Naive thymus-derived CD4-positive, alpha-beta T cell (primary cell): ENCODE measurements around the gene TPBGL. TPM values are rescaled to one million over a fixed set of nuclear protein-coding genes. Genes with fewer than 3 reads are reported as not detected.

Source experiments
- ATAC-seq: fragments of 150-1000 bp; cut with Tn5 transposase; 2 replicates; pipeline ENCODE4 v1.10.0; 2021; ENCODE audit warnings: mild to moderate bottlenecking, moderate library complexity
- CTCF ChIA-PET: fragments of 350-600 bp; sonication (Branson Sonifier 250); formaldehyde crosslinking; loops from one replicate; lab custom pipeline; 2021; ENCODE audit warnings: antibody characterized with exemption; lab: Charles Lee
- POLR2A ChIA-PET: fragments of 350-600 bp; sonication (Branson Sonifier 250); formaldehyde crosslinking; loops from one replicate; lab custom pipeline; 2021; ENCODE audit warnings: antibody characterized with exemption, inconsistent platforms; lab: Charles Lee
- DNase-seq, 9 donors: peaks; one replicate each; pipeline versions ENCODE4 v3.0.0 to v3.0.0-alpha.2; 2020 to 2022; ENCODE audit warnings: mixed read lengths in 1 of 9
- H3K27ac ChIP-seq: one replicate; pipeline ENCODE4 v1.7.0; 2013; ENCODE audit warnings: mild to moderate bottlenecking, low read depth, low read length, moderate library complexity
- H3K27me3 ChIP-seq, 2 donors: one replicate each; pipeline ENCODE4 v1.7.0; 2013; ENCODE audit warnings: low read length in 2 of 2, mild to moderate bottlenecking in 2 of 2, moderate library complexity in 2 of 2; ENCODE audit not compliant: control insufficient read depth in 2 of 2, insufficient read depth in 2 of 2
- H3K36me3 ChIP-seq, 3 experiments: 1 replicate in 2 of 3; 2 replicates in 1 of 3; pipeline ENCODE4 v1.7.0; 2013; ENCODE audit warnings: low read length in 3 of 3, mild to moderate bottlenecking in 3 of 3, moderate library complexity in 1 of 3; ENCODE audit not compliant: insufficient read depth in 3 of 3, control insufficient read depth in 2 of 3
- H3K4me1 ChIP-seq, 2 donors: one replicate each; pipeline ENCODE4 v1.7.0; 2013; ENCODE audit warnings: low read length in 2 of 2, mild to moderate bottlenecking in 2 of 2, moderate library complexity in 1 of 2; ENCODE audit not compliant: control insufficient read depth in 2 of 2, insufficient read depth in 2 of 2
- H3K4me3 ChIP-seq: 2 replicates; pipeline ENCODE4 v1.7.0; 2013; ENCODE audit warnings: mild to moderate bottlenecking, low read length
- H3K9me3 ChIP-seq, 3 experiments: 1 replicate in 2 of 3; 2 replicates in 1 of 3; pipeline ENCODE4 v1.7.0; 2013; ENCODE audit warnings: low read length in 3 of 3; ENCODE audit not compliant: control insufficient read depth in 2 of 3
- H3K27ac Mint-ChIP-seq, 9 donors: one replicate each; pipeline ENCODE4 v1.8.0; 2020 to 2022; ENCODE audit warnings: mixed read lengths in 9 of 9, mild to moderate bottlenecking in 8 of 9, moderate library complexity in 5 of 9, inconsistent platforms in 2 of 9
- H3K27me3 Mint-ChIP-seq, 5 donors: one replicate each; pipeline ENCODE4 v1.8.0; 2021 to 2022; ENCODE audit warnings: mixed read lengths in 5 of 5, mild to moderate bottlenecking in 1 of 5
- H3K36me3 Mint-ChIP-seq, 5 donors: one replicate each; pipeline ENCODE4 v1.8.0; 2020 to 2022; ENCODE audit warnings: mixed read lengths in 5 of 5, mild to moderate bottlenecking in 3 of 5, inconsistent platforms in 1 of 5
- H3K4me1 Mint-ChIP-seq, 7 donors: one replicate each; pipeline ENCODE4 v1.8.0; 2020 to 2022; ENCODE audit warnings: mixed read lengths in 7 of 7, mild to moderate bottlenecking in 3 of 7, inconsistent platforms in 1 of 7
- H3K4me3 Mint-ChIP-seq, 10 donors: one replicate each; pipeline ENCODE4 v1.8.0; 2020 to 2022; ENCODE audit warnings: mild to moderate bottlenecking in 10 of 10, mixed read lengths in 10 of 10, moderate library complexity in 6 of 10, inconsistent platforms in 2 of 10
- H3K9me3 Mint-ChIP-seq, 11 donors: one replicate each; pipeline ENCODE4 v1.8.0; 2020 to 2022; ENCODE audit warnings: mixed read lengths in 11 of 11, mild to moderate bottlenecking in 4 of 11, inconsistent platforms in 1 of 11, moderate library complexity in 1 of 11
- intact Hi-C, 2 donors: fragments of 100-400 bp; cut with micrococcal nuclease; formaldehyde crosslinking; loops; one replicate each; pipeline ENCODE4 v1.15.1; 2023
- polyA plus RNA-seq, 2 donors: library from polyadenylated mRNA; unstranded; fragments of 300-500 nt; fragmentation: Illumina TruSeq; gene quantifications; one replicate each; pipeline ENCODE4 v1.2.3, GENCODE V29; 2021
- total RNA-seq, 6 experiments: library from RNA in 5 of 6; stranded (reverse) in 5 of 6; gene quantifications; 1 replicate in 5 of 6; 2 replicates in 1 of 6; pipeline ENCODE4 v1.2.3 and lab custom pipeline; 2021 to 2026

The TPBGL gene
- total and polyA plus RNA-seq, 7 experiments from 2014 or later: 0.15 to 0.58 (median 0.31) TPM; not detected in 1

- POLR2A ChIA-PET: interaction anchor here (0.6 to 1.2 kb wide), 2 partner anchors 79 to 99 kb away, joined by 3 to 4 read pairs; no protein-coding TSS in a partner anchor
- Mint-ChIP-seq H3K36me3 (peaks cover 0 to 26% (median 5%) of the 10 kb centered on the region in 5 donors), H3K4me3 (no peak overlapping the region), H3K4me1 (peaks cover 13 to 25% (median 21%) of the 10 kb centered on the region in 7 donors), H3K27me3 (no peaks in the 10 kb centered on the region), H3K9me3 (no peaks in the 10 kb centered on the region), H3K27ac (peak overlapping the region in 4 of 9 donors; percentile 21 to 99 (median 53))
- no peak overlapping the region for H3K4me3 ChIP-seq
- ATAC-seq (no peak), DNase-seq (no peak)
- H3K36me3 ChIP-seq: peaks cover 0 to 73% (median 3%) of the 10 kb centered on the region in 3 experiments
- CTCF ChIA-PET: interaction anchor here (8.7 to 14.8 kb wide), 2 partner anchors 46 to 103 kb away, joined by 92 to 416 read pairs; no protein-coding TSS in a partner anchor
- H3K27ac ChIP-seq: no peak overlapping the region
- H3K9me3 ChIP-seq: no peaks in the 10 kb centered on the region
- no peaks in the 10 kb centered on the region for H3K27me3 ChIP-seq
- H3K4me1 ChIP-seq: peaks cover 3 to 18% of the 10 kb centered on the region in 2 donors
- intact Hi-C loops: no loop called here
Observed at GRCh38 chr11:75283391-75283931, 42.9 kb downstream of the TPBGL start.

- intact Hi-C loops: no loop called here
- no peaks in the 10 kb centered on the region for H3K4me1 ChIP-seq
- ChIA-PET CTCF (interaction anchor here (0.6 kb wide), 1 partner anchor 9 kb away, joined by 4 read pairs; no protein-coding TSS in a partner anchor), POLR2A (no interaction called here)
- H3K27ac ChIP-seq: no peak overlapping the region
- no peak for DNase-seq
- peaks cover 0 to 68% (median 3%) of the 10 kb centered on the region in 3 experiments for H3K36me3 ChIP-seq
- peak overlapping the region in 4 of 9 donors; percentile 28 to 55 (median 40) for H3K27ac Mint-ChIP-seq
- no peak overlapping the region for H3K4me3 Mint-ChIP-seq
- no peaks in the 10 kb centered on the region for H3K9me3 ChIP-seq
- H3K36me3 Mint-ChIP-seq: peaks cover 0 to 25% (median 0%) of the 10 kb centered on the region in 5 donors
- no peaks in the 10 kb centered on the region for H3K27me3 Mint-ChIP-seq
- H3K4me3 ChIP-seq: no peak overlapping the region
- H3K4me1 Mint-ChIP-seq: peaks cover 0 to 11% (median 3%) of the 10 kb centered on the region in 7 donors
- H3K27me3 ChIP-seq: no peaks in the 10 kb centered on the region
- no peak for ATAC-seq
- H3K9me3 Mint-ChIP-seq: no peaks in the 10 kb centered on the region
Observed at GRCh38 chr11:75285776-75286360, 45.3 kb downstream of the TPBGL start.

- intact Hi-C loops: no loop called here
- H3K4me1 Mint-ChIP-seq: peaks cover 0 to 16% (median 7%) of the 10 kb centered on the region in 7 donors
- ChIA-PET POLR2A (no interaction called here), CTCF (no interaction called here)
- H3K4me3 Mint-ChIP-seq: no peak overlapping the region
- Histone ChIP-seq H3K4me1 (no peaks in the 10 kb centered on the region), H3K27ac (no peak overlapping the region), H3K4me3 (no peak overlapping the region), H3K9me3 (no peaks in the 10 kb centered on the region), H3K36me3 (peaks cover 0 to 58% (median 3%) of the 10 kb centered on the region in 3 experiments), H3K27me3 (no peaks in the 10 kb centered on the region)
- H3K36me3 Mint-ChIP-seq: peaks cover 0 to 25% (median 0%) of the 10 kb centered on the region in 5 donors
- H3K27ac Mint-ChIP-seq: peak overlapping the region in 8 of 9 donors; percentile 33 to 65 (median 45)
- peaks cover 0 to 2% (median 0%) of the 10 kb centered on the region in 11 donors for H3K9me3 Mint-ChIP-seq
- no peaks in the 10 kb centered on the region for H3K27me3 Mint-ChIP-seq
- ATAC-seq (no peak), DNase-seq (no peak)
Observed at GRCh38 chr11:75286826-75287465, 46.4 kb downstream of the TPBGL start.

GRCh38 chr11:75287579-75287978, 47.0 kb downstream of the TPBGL start:
- Mint-ChIP-seq H3K36me3 (peaks cover 0 to 25% (median 0%) of the 10 kb centered on the region in 5 donors), H3K4me1 (peaks cover 0 to 20% (median 10%) of the 10 kb centered on the region in 7 donors), H3K9me3 (peaks cover 0 to 2% (median 0%) of the 10 kb centered on the region in 11 donors), H3K27me3 (no peaks in the 10 kb centered on the region), H3K4me3 (no peak overlapping the region), H3K27ac (peak overlapping the region in 4 of 9 donors; percentile 40 to 62 (median 46))
- ATAC-seq (no peak), DNase-seq (no peak)
- Histone ChIP-seq H3K27ac (no peak overlapping the region), H3K9me3 (no peaks in the 10 kb centered on the region), H3K4me1 (no peaks in the 10 kb centered on the region), H3K4me3 (no peak overlapping the region), H3K27me3 (no peaks in the 10 kb centered on the region), H3K36me3 (peaks cover 0 to 52% (median 3%) of the 10 kb centered on the region in 3 experiments)
- ChIA-PET POLR2A (no interaction called here), CTCF (interaction anchor here (1.3 kb wide), 1 partner anchor 94 kb away, joined by 4 read pairs; no protein-coding TSS in a partner anchor)
- intact Hi-C loops: no loop called here

- Histone ChIP-seq H3K4me1 (peaks cover 0 to 10% of the 10 kb centered on the region in 2 donors), H3K27ac (no peak overlapping the region), H3K9me3 (no peaks in the 10 kb centered on the region), H3K27me3 (no peaks in the 10 kb centered on the region), H3K4me3 (no peak overlapping the region), H3K36me3 (peaks cover 0 to 36% (median 0%) of the 10 kb centered on the region in 3 experiments)
- Mint-ChIP-seq H3K9me3 (peaks cover 0 to 2% (median 0%) of the 10 kb centered on the region in 11 donors), H3K27me3 (no peaks in the 10 kb centered on the region), H3K4me3 (no peak overlapping the region), H3K36me3 (peaks cover 0 to 28% (median 0%) of the 10 kb centered on the region in 5 donors), H3K4me1 (peaks cover 0 to 35% (median 25%) of the 10 kb centered on the region in 7 donors), H3K27ac (peak overlapping the region in 4 of 9 donors; percentile 41 to 87 (median 63))
- ChIA-PET CTCF (interaction anchor here (1.4 kb wide), 1 partner anchor 9 kb away, joined by 7 read pairs; no protein-coding TSS in a partner anchor), POLR2A (interaction anchor here (1.2 kb wide), 1 partner anchor 111 kb away, joined by 4 read pairs; no protein-coding TSS in a partner anchor)
- no peak for ATAC-seq
- intact Hi-C loops: no loop called here
- DNase-seq: no peak
Observed at GRCh38 chr11:75289511-75289760, 48.9 kb downstream of the TPBGL start.

- Histone ChIP-seq H3K27ac (no peak overlapping the region), H3K4me1 (peaks cover 0 to 10% of the 10 kb centered on the region in 2 donors), H3K4me3 (no peak overlapping the region), H3K9me3 (no peaks in the 10 kb centered on the region), H3K27me3 (no peaks in the 10 kb centered on the region), H3K36me3 (peaks cover 0 to 34% (median 0%) of the 10 kb centered on the region in 3 experiments)
- ATAC-seq (no peak), DNase-seq (no peak)
- intact Hi-C loops: no loop called here
- H3K36me3 Mint-ChIP-seq: peaks cover 0 to 28% (median 0%) of the 10 kb centered on the region in 5 donors
- no peaks in the 10 kb centered on the region for H3K27me3 Mint-ChIP-seq
- POLR2A ChIA-PET: interaction anchor here (0.8 to 1.2 kb wide), 3 partner anchors 62 to 110 kb away, joined by 3 to 4 read pairs (median 4); no protein-coding TSS in a partner anchor
- peaks cover 0 to 37% (median 27%) of the 10 kb centered on the region in 7 donors for H3K4me1 Mint-ChIP-seq
- H3K9me3 Mint-ChIP-seq: peaks cover 0 to 2% (median 0%) of the 10 kb centered on the region in 11 donors
- H3K27ac Mint-ChIP-seq: peak overlapping the region in 3 of 9 donors; percentile 31 to 75 (median 74)
- CTCF ChIA-PET: interaction anchor here (0.5 to 1.4 kb wide), 2 partner anchors 10 to 627 kb away, joined by 3 to 7 read pairs; no protein-coding TSS in a partner anchor
- no peak overlapping the region for H3K4me3 Mint-ChIP-seq
Observed at GRCh38 chr11:75289919-75290318, 49.3 kb downstream of the TPBGL start.
